GM12874 (cell line): Measurements from ENCODE around the gene GTPBP6.

ENCODE experiments used
- TF ChIP-seq, protein P1 (sequence below): IDR thresholded peaks from 2 replicates; pipeline ENCODE4 v1.5.1; 2011; ENCODE audit warnings: low read depth, mild to moderate bottlenecking, control low read depth, low read length, moderate library complexity; ENCODE audit not compliant: insufficient read depth

Gene GTPBP6

DNA sequence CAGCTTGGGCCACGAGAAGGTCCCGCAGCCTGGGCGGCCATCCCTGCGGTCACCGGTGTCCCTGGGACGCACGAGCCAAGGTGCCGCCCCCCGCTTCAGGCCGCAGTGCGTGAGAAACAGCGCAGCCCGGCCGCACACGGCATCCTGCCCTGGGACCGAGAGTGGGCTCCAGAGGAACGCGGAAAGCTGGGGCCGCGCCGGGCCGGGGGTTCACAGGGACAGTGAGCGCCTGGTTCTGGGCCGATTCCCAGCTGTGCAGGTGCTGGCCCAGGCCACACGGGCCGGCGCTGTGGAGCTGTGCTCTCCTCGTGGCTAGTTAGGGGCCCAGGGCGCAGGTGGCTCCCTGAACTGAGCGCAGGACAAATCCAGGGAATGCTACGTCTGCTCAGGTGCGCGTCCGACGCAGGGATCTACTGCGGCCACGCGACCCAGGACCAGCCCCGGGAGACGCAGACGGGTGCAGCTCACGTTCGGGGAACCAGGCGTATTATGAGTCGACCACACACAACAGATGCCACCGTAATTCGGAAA is 25.8 kb upstream of the GTPBP6 start:
- TF ChIP-seq, protein P1, sequence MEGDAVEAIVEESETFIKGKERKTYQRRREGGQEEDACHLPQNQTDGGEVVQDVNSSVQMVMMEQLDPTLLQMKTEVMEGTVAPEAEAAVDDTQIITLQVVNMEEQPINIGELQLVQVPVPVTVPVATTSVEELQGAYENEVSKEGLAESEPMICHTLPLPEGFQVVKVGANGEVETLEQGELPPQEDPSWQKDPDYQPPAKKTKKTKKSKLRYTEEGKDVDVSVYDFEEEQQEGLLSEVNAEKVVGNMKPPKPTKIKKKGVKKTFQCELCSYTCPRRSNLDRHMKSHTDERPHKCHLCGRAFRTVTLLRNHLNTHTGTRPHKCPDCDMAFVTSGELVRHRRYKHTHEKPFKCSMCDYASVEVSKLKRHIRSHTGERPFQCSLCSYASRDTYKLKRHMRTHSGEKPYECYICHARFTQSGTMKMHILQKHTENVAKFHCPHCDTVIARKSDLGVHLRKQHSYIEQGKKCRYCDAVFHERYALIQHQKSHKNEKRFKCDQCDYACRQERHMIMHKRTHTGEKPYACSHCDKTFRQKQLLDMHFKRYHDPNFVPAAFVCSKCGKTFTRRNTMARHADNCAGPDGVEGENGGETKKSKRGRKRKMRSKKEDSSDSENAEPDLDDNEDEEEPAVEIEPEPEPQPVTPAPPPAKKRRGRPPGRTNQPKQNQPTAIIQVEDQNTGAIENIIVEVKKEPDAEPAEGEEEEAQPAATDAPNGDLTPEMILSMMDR: no peak

DNA sequence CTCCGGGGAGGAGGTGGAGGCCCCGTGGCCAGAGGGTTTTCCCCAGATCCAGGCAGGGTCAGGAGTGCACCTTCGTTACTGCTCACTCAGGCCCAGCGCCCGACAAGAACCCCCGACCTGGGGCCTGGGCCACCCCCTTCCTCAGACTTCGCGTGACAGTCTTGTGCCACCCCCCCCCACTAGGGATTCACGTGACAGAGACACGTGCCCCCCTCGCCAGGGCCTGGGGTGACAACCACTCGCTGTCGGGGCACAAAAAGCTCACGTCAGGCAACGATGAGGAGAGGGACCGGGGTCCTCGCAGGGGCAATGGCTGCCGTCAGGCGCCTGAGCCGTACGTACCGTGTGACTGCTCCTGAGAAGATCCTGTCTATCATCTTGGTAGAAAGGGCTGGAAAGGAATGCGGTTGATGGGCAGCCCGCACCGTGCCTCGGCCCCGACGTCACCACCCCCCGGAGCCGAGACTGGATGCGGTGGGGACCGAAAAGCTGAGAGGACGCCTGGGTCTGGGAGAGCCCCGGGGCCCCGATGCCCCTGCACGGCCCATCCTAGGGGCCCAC is 23.0 kb upstream of the GTPBP6 start:
- TF ChIP-seq, protein P1: no peak

DNA sequence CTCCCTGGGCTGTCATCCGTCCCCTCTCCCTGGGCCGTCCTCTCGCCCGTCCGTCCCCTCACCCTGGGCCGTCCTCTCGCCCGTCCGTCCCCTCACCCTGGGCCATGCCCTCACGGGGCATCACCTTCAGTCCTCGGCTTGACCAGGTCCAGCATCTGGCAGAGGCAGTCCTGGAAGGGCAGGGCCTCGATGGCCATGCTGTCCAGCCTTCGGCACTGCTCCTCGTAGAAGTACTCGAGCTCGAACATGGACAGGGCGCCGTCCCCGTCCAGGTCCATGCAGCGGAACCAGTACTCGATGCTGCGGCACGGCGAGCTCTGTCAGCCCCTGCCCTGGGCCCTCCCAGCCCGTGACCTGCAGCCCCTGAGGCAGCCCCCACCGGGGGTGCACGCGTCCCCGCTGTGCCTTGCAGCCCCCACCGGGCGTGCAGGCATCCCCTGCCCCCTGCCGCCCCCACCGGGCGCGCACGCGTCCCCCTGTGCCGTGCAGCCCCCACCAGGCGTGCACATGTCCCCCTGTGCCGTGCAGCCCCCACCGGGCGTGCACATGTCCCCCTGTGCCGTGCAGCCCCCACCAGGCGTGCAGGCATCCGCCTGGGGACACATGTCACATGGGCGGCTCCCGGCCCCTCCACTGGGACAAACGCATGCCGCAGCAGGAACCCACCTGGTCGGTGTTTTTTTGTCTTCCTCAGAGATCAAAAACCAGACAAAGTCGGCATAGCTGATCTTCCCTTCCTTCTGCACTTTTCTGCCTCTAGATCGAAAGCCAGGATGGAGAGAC is 22.2 kb upstream of the GTPBP6 start:
- TF ChIP-seq, protein P1: no peak

DNA sequence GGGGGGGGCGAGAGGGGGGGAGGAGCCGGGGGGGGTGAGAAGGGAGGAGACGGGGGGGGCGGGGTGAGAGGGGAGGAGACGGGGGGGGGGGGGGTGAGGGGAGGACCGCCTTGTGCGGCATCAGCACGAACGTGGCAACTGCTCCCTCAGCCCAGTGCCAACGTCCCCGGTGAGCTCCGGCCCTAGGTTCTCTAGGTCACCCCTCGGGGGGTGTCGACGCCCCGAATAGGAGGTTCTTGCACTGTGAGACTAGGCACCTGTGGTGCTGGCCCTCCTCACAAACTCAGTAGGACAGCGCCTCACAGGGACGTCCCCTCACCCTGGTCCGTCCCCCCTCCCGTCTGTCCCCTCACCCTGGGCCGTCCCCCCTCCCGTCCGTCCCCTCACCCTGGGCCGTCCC is 21.5 kb upstream of the GTPBP6 start:
- TF ChIP-seq, protein P1: no peak

DNA sequence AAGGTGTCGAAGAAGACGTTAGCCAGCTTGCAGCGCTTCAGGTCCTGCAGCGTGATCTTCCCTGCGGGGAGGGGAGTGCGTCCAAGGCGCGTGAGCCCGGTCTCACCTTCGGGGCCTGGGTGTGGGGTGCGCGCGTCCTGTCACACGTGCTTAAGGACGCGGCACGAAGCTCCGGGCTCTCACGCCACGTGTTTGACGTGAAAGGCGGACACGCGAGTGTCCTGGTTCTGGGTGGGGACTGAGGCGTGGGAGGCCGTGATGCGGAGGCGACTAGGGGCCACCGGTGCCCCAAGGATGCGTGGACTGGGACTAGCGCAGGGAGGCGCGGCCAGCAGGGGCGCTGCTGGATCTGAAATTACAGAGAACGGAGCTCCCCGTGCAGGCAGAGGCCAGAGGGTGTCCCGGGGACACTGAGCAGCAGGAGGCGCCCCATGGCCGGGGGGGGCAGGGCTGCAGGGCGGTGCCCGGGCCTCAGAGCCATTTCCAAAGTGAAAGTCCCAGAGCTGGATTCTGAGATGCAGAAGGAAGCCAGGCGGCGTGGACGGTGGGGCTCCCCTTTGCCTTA is 20.3 kb upstream of the GTPBP6 start:
- TF ChIP-seq, protein P1: no peak

DNA sequence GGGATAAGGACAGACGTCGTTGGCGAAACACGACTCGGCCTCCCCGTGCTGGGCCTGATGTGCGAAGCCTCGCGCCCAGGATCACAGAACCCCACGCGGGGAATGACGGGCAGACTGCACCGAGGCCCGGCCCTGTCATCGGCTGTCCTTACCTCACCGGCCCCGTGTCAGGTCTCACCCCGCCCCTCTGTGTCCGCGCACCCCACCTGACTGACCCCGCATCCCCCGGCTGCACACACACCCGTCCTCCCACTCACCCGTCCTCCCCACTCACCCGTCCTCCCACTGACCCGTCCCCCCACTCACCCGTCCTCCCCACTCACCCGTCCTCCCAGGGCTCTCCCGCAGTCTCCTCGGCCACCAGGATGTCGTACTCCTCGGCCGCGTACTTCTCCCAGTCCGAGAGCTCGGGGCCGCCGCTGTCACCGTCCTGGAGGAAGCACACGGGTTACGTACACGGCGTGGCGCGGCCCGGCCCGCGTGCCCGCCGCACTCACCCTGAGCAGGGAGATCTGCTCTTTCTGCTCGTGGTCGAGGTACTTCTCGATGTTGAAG is 19.8 kb upstream of the GTPBP6 start:
- TF ChIP-seq, protein P1: no peak

DNA sequence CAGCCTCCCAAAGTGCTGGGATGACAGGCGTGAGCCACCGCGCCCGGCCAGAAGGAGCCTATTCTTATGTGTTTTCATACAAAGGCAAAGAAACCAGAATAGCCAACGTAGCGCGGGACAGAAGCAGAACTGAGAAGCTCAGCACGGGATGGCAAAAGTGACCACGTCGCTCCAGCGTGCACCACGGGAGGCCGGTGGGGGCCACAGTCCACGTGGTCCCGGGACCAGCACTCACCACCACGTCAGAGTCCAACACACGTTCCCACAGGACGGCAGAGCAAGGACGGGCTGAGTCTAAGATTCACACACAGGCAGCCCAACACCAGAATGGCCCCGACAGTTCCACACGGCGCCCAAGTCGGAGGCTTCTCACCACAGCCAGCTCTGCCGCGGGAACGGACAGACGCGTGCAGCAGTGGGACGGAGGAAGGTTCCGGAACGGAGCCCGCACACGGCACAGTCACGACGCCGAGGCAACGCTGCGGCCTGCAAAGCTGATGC is 18.8 kb upstream of the GTPBP6 start:
- TF ChIP-seq, protein P1: no peak
